Bronchial epithelial cell (primary cell): ENCODE results near the gene GHRHR. TPM values are rescaled to one million over a fixed set of nuclear protein-coding genes. Genes with fewer than 3 reads are reported as not detected.

Source experiments
- DNase-seq: peaks from one replicate; pipeline ENCODE4 v3.0.0-alpha.2; 2010; ENCODE audit warnings: low read depth
- FAIRE-seq: peaks from 2 replicates; lab custom pipeline; 2011; peaks lifted over from hg19 to GRCh38; lab: Jason Lieb, UNC
- H3K27me3 ChIP-seq: 2 replicates; pipeline ENCODE4 v1.5.1; 2011; ENCODE audit warnings: low read length; ENCODE audit not compliant: control insufficient read depth, insufficient read depth
- H3K36me3 ChIP-seq: 2 replicates; pipeline ENCODE4 v1.5.1; 2011; ENCODE audit warnings: low read length; ENCODE audit not compliant: control insufficient read depth, insufficient read depth
- H3K4me3 ChIP-seq: 2 replicates; pipeline ENCODE4 v1.5.1; 2011; ENCODE audit warnings: mild to moderate bottlenecking, low read depth, low read length, control low read depth
- total RNA-seq: library from RNA; depleted of rRNA; stranded (reverse); fragments of >200 nt; gene quantifications from 2 replicates; pipeline ENCODE4 v1.2.1, GENCODE V29; 2014
- TF ChIP-seq, protein P1 (sequence below): IDR thresholded peaks from 2 replicates; pipeline ENCODE4 v1.5.1; 2011; ENCODE audit warnings: mild to moderate bottlenecking, moderate library complexity, low read length, control low read depth, inconsistent platforms; ENCODE audit not compliant: insufficient read depth, severe bottlenecking

The GHRHR gene
- total RNA-seq, 1 donor from 2014 or later = not detected

GRCh38 chr7:30922596-30922995, 41.2 kb upstream of the GHRHR start:
- Histone ChIP-seq H3K4me3 (no peak overlapping the region), H3K36me3 (no peaks in the 10 kb centered on the region), H3K27me3 (no peaks in the 10 kb centered on the region)
- TF ChIP-seq, protein P1, sequence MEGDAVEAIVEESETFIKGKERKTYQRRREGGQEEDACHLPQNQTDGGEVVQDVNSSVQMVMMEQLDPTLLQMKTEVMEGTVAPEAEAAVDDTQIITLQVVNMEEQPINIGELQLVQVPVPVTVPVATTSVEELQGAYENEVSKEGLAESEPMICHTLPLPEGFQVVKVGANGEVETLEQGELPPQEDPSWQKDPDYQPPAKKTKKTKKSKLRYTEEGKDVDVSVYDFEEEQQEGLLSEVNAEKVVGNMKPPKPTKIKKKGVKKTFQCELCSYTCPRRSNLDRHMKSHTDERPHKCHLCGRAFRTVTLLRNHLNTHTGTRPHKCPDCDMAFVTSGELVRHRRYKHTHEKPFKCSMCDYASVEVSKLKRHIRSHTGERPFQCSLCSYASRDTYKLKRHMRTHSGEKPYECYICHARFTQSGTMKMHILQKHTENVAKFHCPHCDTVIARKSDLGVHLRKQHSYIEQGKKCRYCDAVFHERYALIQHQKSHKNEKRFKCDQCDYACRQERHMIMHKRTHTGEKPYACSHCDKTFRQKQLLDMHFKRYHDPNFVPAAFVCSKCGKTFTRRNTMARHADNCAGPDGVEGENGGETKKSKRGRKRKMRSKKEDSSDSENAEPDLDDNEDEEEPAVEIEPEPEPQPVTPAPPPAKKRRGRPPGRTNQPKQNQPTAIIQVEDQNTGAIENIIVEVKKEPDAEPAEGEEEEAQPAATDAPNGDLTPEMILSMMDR = no peak
- FAIRE-seq = no peak
- no peak for DNase-seq

- no peak overlapping the region for H3K4me3 ChIP-seq
- no peaks in the 10 kb centered on the region for H3K36me3 ChIP-seq
- TF ChIP-seq, protein P1 = no peak
- H3K27me3 ChIP-seq = no peaks in the 10 kb centered on the region
- FAIRE-seq = no peak
- no peak for DNase-seq
These were observed 40.6 kb upstream of the GHRHR start for GRCh38 chr7:30923009-30923773.

- no peaks in the 10 kb centered on the region for H3K36me3 ChIP-seq
- DNase-seq (no peak), FAIRE-seq (no peak)
- TF ChIP-seq, protein P1 = no peak
- no peaks in the 10 kb centered on the region for H3K27me3 ChIP-seq
- no peak overlapping the region for H3K4me3 ChIP-seq
These were observed 39.9 kb upstream of the GHRHR start for GRCh38 chr7:30923774-30924413.

- DNase-seq = no peak
- no peak for FAIRE-seq
- Histone ChIP-seq H3K27me3 (no peaks in the 10 kb centered on the region), H3K36me3 (no peaks in the 10 kb centered on the region), H3K4me3 (no peak overlapping the region)
- TF ChIP-seq, protein P1 = no peak
These were observed 39.1 kb upstream of the GHRHR start for GRCh38 chr7:30924624-30925023.

DNA sequence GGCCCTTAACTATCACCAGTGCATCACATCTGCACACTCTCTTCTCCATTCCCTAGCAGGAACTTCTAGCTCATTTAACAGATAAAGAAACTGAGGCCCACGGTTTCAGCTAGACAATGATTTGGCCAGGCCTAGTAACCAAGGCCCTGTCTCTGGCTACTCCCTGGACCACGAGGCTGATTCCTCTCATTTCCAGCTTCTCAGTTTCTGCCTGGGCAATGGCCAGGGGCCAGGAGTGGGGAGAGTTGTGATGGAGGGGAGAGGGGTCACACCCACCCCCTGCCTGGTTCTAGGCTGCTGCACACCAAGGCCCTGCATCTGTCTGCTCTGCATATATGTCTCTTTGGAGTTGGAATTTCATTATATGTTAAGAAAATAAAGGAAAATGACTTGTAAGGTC, 38.6 kb upstream of the GHRHR start:
- FAIRE-seq = no peak
- Histone ChIP-seq H3K4me3 (no peak overlapping the region), H3K27me3 (no peaks in the 10 kb centered on the region), H3K36me3 (no peaks in the 10 kb centered on the region)
- TF ChIP-seq, protein P1 = no peak
- no peak for DNase-seq
